Memory B cell (primary cell): Measurements from ENCODE around the gene DLD.
A peak's percentile ranks its signal among the peaks of the same experiment; 100 is the strongest.
"Not testable (repeated sequence)": the region's sequence is repeated elsewhere in the genome, so short reads cannot be mapped to it uniquely, and the experiment has no call there.

Experiments used
- ATAC-seq: fragments of 150-1000 bp; cut with Tn5 transposase; 2 replicates; pipeline ENCODE4 v1.10.0; 2021; ENCODE audit warnings: low read depth, mild to moderate bottlenecking, moderate library complexity
- DNase-seq, 2 donors: peaks; one replicate each; pipeline ENCODE4 v3.0.0; 2022; ENCODE audit warnings: low spot score in 2 of 2
- H3K27ac Mint-ChIP-seq: one replicate; pipeline ENCODE4 v1.8.0; 2022; ENCODE audit warnings: mild to moderate bottlenecking, moderate library complexity, mixed read lengths
- H3K27me3 Mint-ChIP-seq: one replicate; pipeline ENCODE4 v1.8.0; 2022; ENCODE audit warnings: mixed read lengths
- H3K36me3 Mint-ChIP-seq: one replicate; pipeline ENCODE4 v1.8.0; 2022; ENCODE audit warnings: mild to moderate bottlenecking, mixed read lengths
- H3K4me1 Mint-ChIP-seq: one replicate; pipeline ENCODE4 v1.8.0; 2022; ENCODE audit warnings: mixed read lengths
- H3K4me3 Mint-ChIP-seq: one replicate; pipeline ENCODE4 v1.8.0; 2022; ENCODE audit warnings: mild to moderate bottlenecking, moderate library complexity, mixed read lengths
- H3K9me3 Mint-ChIP-seq: one replicate; pipeline ENCODE4 v1.8.0; 2022; ENCODE audit warnings: mixed read lengths

The DLD gene, protein sequence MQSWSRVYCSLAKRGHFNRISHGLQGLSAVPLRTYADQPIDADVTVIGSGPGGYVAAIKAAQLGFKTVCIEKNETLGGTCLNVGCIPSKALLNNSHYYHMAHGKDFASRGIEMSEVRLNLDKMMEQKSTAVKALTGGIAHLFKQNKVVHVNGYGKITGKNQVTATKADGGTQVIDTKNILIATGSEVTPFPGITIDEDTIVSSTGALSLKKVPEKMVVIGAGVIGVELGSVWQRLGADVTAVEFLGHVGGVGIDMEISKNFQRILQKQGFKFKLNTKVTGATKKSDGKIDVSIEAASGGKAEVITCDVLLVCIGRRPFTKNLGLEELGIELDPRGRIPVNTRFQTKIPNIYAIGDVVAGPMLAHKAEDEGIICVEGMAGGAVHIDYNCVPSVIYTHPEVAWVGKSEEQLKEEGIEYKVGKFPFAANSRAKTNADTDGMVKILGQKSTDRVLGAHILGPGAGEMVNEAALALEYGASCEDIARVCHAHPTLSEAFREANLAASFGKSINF

DNA sequence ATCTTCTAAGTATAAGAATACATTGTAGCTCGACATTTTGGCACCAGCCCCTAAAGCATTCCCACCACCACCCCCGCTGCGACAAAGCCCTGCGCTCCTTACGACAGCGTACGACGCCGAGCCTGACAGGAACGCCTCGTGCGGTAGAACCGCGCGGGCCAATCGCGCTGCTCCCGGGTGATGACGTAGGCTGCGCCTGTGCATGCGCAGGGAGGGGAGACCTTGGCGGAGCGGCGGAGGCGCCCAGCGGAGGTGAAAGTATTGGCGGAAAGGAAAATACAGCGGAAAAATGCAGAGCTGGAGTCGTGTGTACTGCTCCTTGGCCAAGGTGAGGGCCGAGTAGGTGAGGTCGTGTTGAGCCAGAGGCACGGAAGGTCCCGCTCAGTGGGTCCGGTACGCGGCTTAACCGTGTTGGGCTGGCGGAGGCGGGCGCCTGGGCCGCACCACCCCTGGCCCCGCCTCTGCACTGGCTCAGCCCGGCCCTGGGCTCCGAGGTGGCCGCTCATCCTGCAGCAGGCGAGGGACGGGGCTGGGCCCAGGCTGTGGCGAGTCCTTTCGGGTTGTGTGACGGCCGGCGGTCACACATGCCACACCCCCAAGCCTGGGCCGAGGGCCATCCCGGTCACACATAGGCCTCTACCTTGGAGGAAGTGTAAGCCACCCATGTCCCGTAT, at the start of gene DLD:
TSS of gene DLD (plus strand) at position 222 of the 674 bp plus-strand sequence. CDS start at position 290, 68 bp downstream.
- H3K4me3 Mint-ChIP-seq, result peak within 1 kb of the TSS; percentile 97
- DNase-seq, result peak; percentile 88 to 89
- H3K36me3 Mint-ChIP-seq, result peaks cover 17% of the 10 kb centered on the region
- no peaks in the 10 kb centered on the region for H3K27me3 Mint-ChIP-seq
- H3K27ac Mint-ChIP-seq, result peak within 1 kb of the TSS; percentile 98
- peaks cover 32% of the 10 kb centered on the region for H3K4me1 Mint-ChIP-seq
- ATAC-seq, result peak; percentile 94
- H3K9me3 Mint-ChIP-seq, result no peaks in the 10 kb centered on the region

DNA sequence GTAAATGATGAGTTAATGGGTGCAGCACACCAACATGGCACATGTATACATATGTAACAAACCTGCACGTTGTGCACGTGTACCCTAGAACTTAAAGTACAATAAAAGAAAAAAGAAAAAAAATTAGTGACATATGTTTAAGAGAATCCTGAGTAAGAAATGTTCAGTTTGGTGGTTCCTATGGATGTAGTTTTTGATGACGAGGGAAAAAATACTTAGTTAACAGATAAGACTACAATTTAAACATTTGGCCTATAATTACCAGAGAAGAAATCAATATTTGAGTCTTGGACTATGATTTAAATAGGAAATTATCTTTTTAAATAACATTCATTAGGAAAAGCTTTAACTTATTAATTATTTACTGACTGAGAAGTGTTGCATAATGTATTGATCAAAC, 48.8 kb upstream of the DLD start:
- H3K27me3 Mint-ChIP-seq, result peaks cover 11% of the 10 kb centered on the region
- DNase-seq (no peak), ATAC-seq (no peak)
- H3K9me3 Mint-ChIP-seq, result peaks cover 2% of the 10 kb centered on the region
- H3K36me3 Mint-ChIP-seq, result peaks cover 2% of the 10 kb centered on the region
- H3K4me3 Mint-ChIP-seq, result no peak overlapping the region
- H3K4me1 Mint-ChIP-seq, result no peaks in the 10 kb centered on the region
- no peak overlapping the region for H3K27ac Mint-ChIP-seq

DNA sequence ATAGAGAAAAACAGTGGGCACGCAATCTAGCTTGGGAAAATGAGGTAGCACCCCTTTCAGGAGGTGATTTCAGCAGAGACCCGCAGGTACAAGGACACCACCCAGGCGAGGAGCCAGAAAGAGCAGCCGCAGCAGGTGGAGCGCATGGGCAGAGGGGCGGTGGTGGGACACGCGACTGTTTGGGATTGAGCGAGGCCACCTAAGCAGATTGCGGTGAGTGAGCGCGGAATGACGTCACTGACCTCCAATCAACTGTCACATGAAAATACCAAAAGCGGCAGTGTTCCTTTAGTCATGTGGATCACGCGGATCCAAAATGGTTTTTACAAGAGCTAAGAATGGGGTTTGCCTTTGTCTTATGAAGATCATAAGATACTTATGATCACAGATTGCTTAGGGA, 47.8 kb upstream of the DLD start:
- no peak for ATAC-seq
- Mint-ChIP-seq H3K4me3 (no peak overlapping the region), H3K27me3 (peaks cover 7% of the 10 kb centered on the region)

DNA sequence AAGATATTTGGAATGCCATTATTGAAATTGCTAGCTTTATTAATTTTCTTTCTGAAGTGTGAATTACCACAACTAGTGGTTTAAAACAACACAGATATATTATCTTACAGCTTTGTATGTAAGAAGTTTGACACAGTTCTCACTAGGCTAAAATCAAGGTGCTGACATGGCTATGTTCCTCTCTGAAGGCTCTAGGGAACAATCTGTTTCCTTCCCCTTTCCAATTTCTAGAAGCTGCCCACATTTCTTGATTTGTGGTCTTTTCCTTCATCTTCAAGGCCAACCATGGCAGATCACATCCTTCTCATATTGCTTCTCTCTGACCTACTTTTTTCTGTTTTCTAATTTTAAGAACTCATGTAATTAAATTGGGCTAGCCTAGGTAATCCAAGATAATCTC, 44.7 kb upstream of the DLD start:
- peaks cover 5% of the 10 kb centered on the region for H3K4me1 Mint-ChIP-seq
- peaks cover 8% of the 10 kb centered on the region for H3K27me3 Mint-ChIP-seq
- H3K27ac Mint-ChIP-seq, result no peak overlapping the region
- no peaks in the 10 kb centered on the region for H3K9me3 Mint-ChIP-seq
- no peak overlapping the region for H3K4me3 Mint-ChIP-seq
- H3K36me3 Mint-ChIP-seq, result no peaks in the 10 kb centered on the region
- DNase-seq (no peak), ATAC-seq (peak; percentile 35)

More for the DNA sequence above, 47.8 kb upstream of the DLD start:
- no peak overlapping the region for H3K27ac Mint-ChIP-seq
- H3K4me1 Mint-ChIP-seq, result no peaks in the 10 kb centered on the region
- H3K9me3 Mint-ChIP-seq, result peaks cover 2% of the 10 kb centered on the region
- peaks cover 2% of the 10 kb centered on the region for H3K36me3 Mint-ChIP-seq
- DNase-seq, result no peak

DNA sequence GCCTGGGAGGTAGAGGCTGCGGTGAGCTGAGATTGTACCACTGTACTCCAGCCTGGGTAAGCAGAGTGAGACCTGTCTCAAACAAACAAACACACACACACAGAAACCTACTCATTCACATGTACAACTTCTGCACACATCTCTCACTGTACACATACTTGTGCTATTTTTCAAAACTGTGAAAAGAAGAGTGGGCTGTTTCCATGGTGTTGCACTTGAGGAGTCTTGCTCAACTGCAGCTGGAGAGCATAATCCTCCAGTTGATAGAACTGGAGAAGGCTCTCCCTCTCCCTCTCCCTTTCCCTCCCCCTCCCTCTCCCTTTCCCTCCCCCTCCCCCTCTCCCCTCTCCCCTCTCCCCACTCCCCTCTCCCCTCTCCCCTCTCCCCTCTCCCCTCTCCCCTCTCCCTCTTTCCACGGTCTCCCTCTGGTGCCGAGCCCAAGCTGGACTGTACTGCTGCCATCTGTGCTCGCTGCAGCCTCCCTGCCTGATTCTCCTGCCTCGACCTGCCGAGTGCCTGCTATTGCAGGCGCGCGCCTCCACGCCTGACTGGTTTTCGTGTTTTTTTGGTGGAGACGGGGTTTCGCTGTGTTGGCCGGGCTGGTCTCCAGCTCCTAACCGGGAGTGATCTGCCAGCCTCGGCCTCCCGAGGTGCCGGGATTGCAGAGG, 43.7 kb upstream of the DLD start:
- Mint-ChIP-seq H3K27me3 (peaks cover 6% of the 10 kb centered on the region), H3K36me3 (no peaks in the 10 kb centered on the region), H3K4me1 (peaks cover 5% of the 10 kb centered on the region), H3K27ac (no peak overlapping the region), H3K9me3 (no peaks in the 10 kb centered on the region), H3K4me3 (no peak overlapping the region)
- DNase-seq, result no peak
- ATAC-seq, result no peak

DNA sequence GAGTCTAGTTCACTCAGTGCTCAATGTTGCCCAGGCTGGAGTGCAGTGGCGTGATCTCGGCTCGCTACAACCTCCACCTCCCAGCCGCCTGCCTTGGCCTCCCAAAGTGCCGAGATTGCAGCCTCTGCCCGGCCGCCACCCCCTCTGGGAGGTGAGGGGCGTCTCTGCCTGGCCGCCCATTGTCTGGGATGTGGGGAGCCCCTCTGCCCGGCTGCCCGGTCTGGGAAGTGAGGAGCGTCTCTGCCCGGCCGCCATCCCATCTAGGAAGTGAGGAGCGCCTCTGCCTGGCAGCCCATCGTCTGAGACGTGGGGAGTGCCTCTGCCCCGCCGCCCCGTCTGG, 43.2 kb upstream of the DLD start:
- H3K27me3 Mint-ChIP-seq, DNase-seq: not testable (repeated sequence)

DNA sequence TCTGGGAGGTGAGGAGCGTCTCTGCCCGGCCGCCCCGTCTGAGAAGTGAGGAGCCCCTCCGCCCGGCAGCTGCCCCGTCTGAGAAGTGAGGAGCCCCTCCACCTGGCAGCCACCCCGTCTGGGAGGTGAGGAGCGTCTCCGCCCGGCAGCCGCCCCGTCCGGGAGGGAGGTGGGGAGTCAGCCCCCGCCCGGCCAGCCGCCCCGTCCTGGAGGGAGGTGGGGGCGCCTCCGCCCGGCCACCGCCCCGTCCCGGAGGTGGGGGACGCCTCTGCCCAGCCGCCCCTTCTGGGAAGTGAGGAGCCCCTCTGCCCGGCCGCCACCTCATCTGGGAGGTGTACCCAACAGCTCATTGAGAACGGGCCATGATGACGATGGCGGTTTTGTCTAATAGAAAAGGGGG, 42.8 kb upstream of the DLD start:
- H3K27ac Mint-ChIP-seq, H3K9me3 Mint-ChIP-seq, H3K36me3 Mint-ChIP-seq, H3K4me1 Mint-ChIP-seq, H3K27me3 Mint-ChIP-seq, ATAC-seq, H3K4me3 Mint-ChIP-seq, DNase-seq: not testable (repeated sequence)

More for the DNA sequence above, 43.2 kb upstream of the DLD start:
- not testable (repeated sequence) for H3K9me3 Mint-ChIP-seq, H3K27ac Mint-ChIP-seq, H3K36me3 Mint-ChIP-seq, H3K4me1 Mint-ChIP-seq, H3K4me3 Mint-ChIP-seq, ATAC-seq

DNA sequence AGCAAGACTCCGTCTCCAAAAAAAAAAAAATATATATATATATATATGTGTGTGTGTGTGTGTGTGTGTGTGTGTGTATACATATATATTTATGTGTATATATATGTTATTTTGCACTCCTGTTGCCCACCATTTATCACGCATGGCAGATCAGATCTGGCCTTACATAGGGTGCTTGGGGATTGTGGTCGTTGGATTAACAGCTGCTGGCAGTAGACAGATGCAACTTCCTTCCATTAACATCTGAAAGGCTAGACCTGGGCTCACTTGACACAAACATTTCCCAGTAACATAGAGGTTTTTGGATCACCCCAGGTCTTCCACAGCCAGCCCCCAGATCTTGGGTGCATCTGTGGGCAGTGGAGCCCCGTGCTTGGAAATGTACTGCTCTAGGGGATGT, 40.8 kb upstream of the DLD start:
- ATAC-seq, result no peak

DNA sequence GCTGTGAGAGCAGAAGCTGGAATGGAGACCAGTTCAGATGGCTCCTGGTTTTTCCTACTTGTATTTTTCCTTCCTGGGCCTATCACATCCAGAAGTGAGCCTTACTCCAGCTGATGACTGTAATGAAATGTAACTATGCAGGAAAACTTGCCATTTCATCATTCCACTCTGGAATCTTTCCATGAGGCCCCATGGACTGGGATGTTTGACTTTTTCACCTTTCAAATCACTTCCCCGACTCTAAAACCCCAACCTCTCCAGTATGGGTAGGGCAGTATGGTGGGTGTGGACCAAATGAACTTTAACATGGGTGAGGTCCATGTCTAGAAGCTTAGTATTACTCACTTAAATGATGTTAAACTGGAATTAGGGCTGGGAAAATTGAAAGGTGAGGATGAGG, 40.3 kb upstream of the DLD start:
- DNase-seq (no peak), ATAC-seq (no peak)
- H3K4me1 Mint-ChIP-seq, result peaks cover 5% of the 10 kb centered on the region
- no peaks in the 10 kb centered on the region for H3K36me3 Mint-ChIP-seq
- H3K27ac Mint-ChIP-seq, result no peak overlapping the region
- H3K27me3 Mint-ChIP-seq, result peaks cover 11% of the 10 kb centered on the region
- H3K4me3 Mint-ChIP-seq, result no peak overlapping the region
- no peaks in the 10 kb centered on the region for H3K9me3 Mint-ChIP-seq

More for the DNA sequence above, 40.8 kb upstream of the DLD start:
- Mint-ChIP-seq H3K27me3 (peaks cover 11% of the 10 kb centered on the region), H3K27ac (no peak overlapping the region), H3K4me3 (no peak overlapping the region), H3K4me1 (peaks cover 5% of the 10 kb centered on the region), H3K36me3 (no peaks in the 10 kb centered on the region), H3K9me3 (no peaks in the 10 kb centered on the region)
- no peak for DNase-seq

DNA sequence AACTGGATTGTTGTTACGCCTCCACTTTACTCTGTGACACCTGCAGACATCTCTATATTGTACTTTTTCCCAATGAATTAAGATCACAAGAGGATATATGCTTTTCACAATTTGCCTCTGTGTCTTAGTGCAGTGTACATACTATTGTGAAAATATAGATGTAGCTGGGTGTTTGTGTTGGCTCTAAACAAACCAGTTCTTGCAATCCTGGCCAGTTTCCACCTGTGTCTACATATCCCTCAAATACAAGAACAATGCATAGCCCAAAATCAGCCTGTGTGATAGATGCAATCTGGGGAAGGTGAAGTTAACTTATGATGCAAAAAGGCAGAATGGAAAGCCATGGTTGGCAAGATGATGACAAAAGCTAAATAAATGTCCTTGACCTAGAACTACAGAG, 36.5 kb upstream of the DLD start:
- no peak overlapping the region for H3K4me3 Mint-ChIP-seq
- H3K36me3 Mint-ChIP-seq, result no peaks in the 10 kb centered on the region
- ATAC-seq (no peak), DNase-seq (no peak)
- no peak overlapping the region for H3K27ac Mint-ChIP-seq
- no peaks in the 10 kb centered on the region for H3K9me3 Mint-ChIP-seq
- peaks cover 7% of the 10 kb centered on the region for H3K4me1 Mint-ChIP-seq
- H3K27me3 Mint-ChIP-seq, result peaks cover 9% of the 10 kb centered on the region

DNA sequence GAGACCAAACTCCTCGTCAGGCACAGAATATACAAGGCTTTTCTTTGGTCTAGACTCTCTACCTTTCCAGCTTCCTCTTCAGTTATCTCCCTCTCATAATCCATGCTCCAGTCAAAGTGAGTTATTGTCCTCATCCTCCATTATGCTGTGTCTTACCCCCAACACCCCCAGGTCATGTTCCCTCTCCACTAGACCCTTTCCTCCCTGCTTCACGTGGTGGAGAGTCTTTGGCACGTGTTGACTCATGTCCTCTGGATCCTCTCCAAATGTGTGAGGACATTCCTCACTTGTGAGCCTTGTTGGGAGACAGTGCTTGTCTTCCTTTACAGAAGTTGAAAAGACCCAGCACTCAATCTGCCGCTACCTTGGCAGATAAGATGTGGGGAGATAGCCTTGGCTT, 36.0 kb upstream of the DLD start:
- H3K27ac Mint-ChIP-seq, result no peak overlapping the region
- peaks cover 9% of the 10 kb centered on the region for H3K27me3 Mint-ChIP-seq
- no peaks in the 10 kb centered on the region for H3K36me3 Mint-ChIP-seq
- no peak for DNase-seq
- no peak overlapping the region for H3K4me3 Mint-ChIP-seq
- H3K9me3 Mint-ChIP-seq, result no peaks in the 10 kb centered on the region
- peaks cover 7% of the 10 kb centered on the region for H3K4me1 Mint-ChIP-seq
- ATAC-seq, result no peak

DNA sequence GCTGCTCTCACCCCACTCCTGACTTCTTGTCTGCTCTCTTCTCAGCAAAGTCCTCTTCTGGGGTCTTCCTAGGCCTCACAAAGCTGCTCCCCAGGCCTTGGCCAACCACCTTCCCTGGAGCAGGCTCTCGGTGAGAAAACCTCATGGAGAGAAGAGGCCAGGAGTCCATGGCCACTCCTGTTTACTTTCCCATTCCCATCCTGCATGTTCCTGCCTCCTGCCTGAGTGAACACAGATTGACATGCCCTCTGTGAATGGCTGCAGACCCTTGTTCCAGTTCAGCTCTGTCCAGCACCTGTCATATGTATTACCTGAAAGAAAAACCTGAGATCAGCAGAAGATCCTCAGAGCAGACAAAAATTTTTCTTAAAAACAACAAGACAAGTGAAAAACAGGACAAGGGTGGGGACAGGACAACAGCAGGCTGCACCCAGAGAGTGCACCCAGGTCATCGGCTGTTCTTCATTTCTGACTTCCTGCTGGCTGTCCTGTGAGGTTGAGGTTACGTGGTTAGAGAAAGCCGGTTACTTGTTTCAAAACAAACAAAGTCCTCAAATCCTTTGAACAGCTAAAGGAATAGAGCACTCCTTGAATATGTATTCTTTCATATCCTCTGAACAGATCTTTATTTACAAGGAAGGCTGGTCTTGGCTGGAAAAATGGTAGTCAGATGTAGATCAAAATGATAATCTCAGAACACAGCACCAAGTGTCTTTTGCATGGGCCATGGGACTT, 34.0 kb upstream of the DLD start:
- H3K36me3 Mint-ChIP-seq, result no peaks in the 10 kb centered on the region
- H3K9me3 Mint-ChIP-seq, result no peaks in the 10 kb centered on the region
- H3K4me1 Mint-ChIP-seq, result peaks cover 2% of the 10 kb centered on the region
- DNase-seq (peak in 1 of 2 donors; percentile 3), ATAC-seq (no peak)
- H3K27ac Mint-ChIP-seq, result no peak overlapping the region
- peaks cover 6% of the 10 kb centered on the region for H3K27me3 Mint-ChIP-seq
- peak overlapping the region; percentile 11 for H3K4me3 Mint-ChIP-seq

DNA sequence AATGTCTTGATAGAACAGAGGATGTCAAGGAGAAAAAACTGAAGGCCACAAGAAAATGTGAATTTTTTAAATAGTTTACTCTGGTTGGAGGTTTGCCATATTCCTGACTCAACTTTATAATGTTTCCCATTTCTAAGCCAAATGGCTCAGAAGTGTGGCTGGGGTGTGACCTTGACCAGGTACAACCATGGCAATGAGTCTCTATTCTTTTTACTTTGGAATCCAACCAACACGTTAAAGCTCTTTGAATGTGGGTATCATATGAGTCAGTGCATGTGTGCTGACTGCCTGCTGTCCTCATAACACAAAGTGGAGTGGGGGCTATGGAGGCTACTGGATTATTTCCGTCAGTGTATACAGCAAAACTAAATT, 33.5 kb upstream of the DLD start:
- no peak overlapping the region for H3K4me3 Mint-ChIP-seq
- DNase-seq (no peak), ATAC-seq (no peak)
- peaks cover 2% of the 10 kb centered on the region for H3K4me1 Mint-ChIP-seq
- H3K27ac Mint-ChIP-seq, result no peak overlapping the region
- peaks cover 6% of the 10 kb centered on the region for H3K27me3 Mint-ChIP-seq
- no peaks in the 10 kb centered on the region for H3K9me3 Mint-ChIP-seq
- H3K36me3 Mint-ChIP-seq, result no peaks in the 10 kb centered on the region

DNA sequence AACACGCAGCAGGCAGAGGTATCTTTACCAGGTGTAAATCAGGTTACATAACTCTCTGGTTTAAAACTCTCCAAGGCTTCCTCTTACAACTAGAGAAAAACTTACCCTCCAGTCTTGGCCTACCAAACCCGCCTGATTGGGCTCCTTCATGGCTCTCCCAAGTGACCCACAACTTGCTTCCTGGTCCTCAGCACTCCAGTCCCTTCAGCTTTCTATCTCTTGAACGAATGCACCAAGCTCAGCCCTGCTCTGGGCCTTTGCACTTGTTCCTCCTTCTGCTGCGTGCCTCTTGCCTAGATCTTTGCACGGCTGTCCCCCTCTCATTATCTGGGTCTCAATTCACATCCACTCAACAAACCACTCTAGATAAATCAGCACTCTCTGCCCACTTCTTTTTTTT, 32.7 kb upstream of the DLD start:
- Mint-ChIP-seq H3K27me3 (peaks cover 6% of the 10 kb centered on the region), H3K9me3 (no peaks in the 10 kb centered on the region), H3K27ac (no peak overlapping the region), H3K4me1 (peaks cover 2% of the 10 kb centered on the region), H3K36me3 (no peaks in the 10 kb centered on the region), H3K4me3 (no peak overlapping the region)
- DNase-seq (no peak), ATAC-seq (no peak)
